ENCODE data around the gene AHCTF1. TPM values are rescaled to one million over a fixed set of nuclear protein-coding genes. Genes with fewer than 3 reads are reported as not detected.

Gene AHCTF1
- total RNA-seq, 4 donors from 2014 or later: 32.2 to 106 (median 38.2) TPM

DNA sequence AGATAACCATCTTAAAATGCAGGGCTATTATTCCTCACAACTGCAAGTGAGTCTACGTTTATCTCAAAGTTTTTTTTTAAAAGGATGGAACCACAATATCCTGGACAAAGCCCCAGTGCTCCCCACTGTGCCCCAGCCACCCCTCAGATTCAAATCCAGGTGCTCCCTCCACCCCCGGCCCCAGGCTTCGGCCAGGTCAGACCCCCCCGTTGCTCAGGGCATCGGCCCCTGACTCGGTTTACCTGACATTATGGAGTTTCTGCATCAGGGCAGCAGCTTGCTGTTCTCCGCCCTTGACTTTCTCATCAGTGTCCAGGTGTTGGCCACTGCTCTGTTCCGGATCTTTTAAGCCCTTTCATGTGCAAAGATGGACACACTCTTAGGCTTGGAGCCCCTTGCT lies 134.6 kb downstream of the AHCTF1 start:
- 89% methylated on average over 8 of the region's 8 CpGs for WGBS
- TF ChIP-seq EP300 (IDR thresholded peaks at IDR 0.05) (no peak), POLR2AphosphoS5 (IDR thresholded peaks at IDR 0.05) (no peak), POLR2A (IDR thresholded peaks at IDR 0.05) (no peak)
- TF ChIP-seq, protein P1, sequence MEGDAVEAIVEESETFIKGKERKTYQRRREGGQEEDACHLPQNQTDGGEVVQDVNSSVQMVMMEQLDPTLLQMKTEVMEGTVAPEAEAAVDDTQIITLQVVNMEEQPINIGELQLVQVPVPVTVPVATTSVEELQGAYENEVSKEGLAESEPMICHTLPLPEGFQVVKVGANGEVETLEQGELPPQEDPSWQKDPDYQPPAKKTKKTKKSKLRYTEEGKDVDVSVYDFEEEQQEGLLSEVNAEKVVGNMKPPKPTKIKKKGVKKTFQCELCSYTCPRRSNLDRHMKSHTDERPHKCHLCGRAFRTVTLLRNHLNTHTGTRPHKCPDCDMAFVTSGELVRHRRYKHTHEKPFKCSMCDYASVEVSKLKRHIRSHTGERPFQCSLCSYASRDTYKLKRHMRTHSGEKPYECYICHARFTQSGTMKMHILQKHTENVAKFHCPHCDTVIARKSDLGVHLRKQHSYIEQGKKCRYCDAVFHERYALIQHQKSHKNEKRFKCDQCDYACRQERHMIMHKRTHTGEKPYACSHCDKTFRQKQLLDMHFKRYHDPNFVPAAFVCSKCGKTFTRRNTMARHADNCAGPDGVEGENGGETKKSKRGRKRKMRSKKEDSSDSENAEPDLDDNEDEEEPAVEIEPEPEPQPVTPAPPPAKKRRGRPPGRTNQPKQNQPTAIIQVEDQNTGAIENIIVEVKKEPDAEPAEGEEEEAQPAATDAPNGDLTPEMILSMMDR (IDR thresholded peaks at IDR 0.05): no peak
- Histone ChIP-seq H3K36me3 (no peaks in the 10 kb centered on the region), H3K27me3 (no peaks in the 10 kb centered on the region), H3K4me3 (no peak overlapping the region), H3K9me3 (no peaks in the 10 kb centered on the region), H3K4me1 (peaks cover 23% of the 10 kb centered on the region), H3K27ac (no peak overlapping the region)
- peak in 1 of 2 donors; percentile 72 for DNase-seq (ENCODE audit: low spot score in 2 of 2)

DNA sequence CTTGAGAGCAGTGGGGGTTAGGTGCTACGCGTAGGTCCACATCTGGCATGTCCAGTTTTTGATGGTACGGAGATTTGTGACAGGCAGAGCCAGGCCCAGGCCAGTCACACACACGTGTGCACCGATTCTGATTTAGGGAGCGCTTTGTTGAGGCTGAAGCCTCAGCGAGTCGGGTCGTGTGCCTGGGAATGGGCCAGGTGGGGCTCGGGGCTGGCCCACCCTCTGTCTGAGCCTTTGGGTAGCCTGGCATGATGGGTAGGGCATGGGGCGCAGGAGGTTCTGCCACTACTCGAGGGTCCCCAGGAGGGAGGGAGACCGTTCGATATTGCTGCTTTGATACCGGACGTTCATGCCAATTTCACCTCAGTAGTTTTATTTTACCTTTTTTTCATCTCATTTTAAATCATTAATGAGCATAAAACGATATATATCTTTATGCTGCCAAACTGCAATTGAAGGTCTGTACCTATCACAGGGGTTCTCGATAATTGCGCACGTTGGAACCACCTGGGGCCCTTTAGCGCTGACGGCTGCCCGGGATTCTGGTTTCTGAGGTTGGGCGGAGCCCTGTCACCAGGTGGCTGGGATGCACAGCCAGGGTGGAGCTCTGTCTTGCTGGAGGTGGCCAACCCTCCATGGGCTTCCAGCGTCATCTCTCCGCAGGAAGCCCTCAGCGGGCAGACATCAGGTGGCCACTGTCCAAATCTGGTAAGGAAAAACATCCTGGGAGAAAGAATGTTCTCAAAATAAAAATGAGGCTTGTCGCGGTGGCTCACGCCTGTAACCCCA lies 135.6 kb downstream of the AHCTF1 start:
- H3K4me3 ChIP-seq: no peak overlapping the region
- TF ChIP-seq POLR2A (IDR thresholded peaks at IDR 0.05) (no peak), EP300 (IDR thresholded peaks at IDR 0.05) (no peak), POLR2AphosphoS5 (IDR thresholded peaks at IDR 0.05) (no peak)
- TF ChIP-seq, protein P1 (IDR thresholded peaks at IDR 0.05): no peak
- peak in 1 of 2 donors; percentile 72 for DNase-seq (ENCODE audit: low spot score in 2 of 2)
- 62% methylated on average over 22 of the region's 30 CpGs for WGBS
- H3K36me3 ChIP-seq: no peaks in the 10 kb centered on the region
- H3K9me3 ChIP-seq: no peaks in the 10 kb centered on the region
- no peak overlapping the region for H3K27ac ChIP-seq
- peaks cover 23% of the 10 kb centered on the region for H3K4me1 ChIP-seq
- no peaks in the 10 kb centered on the region for H3K27me3 ChIP-seq

- WGBS: 38% methylated on average over 23 of the region's 27 CpGs
- DNase-seq (ENCODE audit: low spot score in 2 of 2): peak in 1 of 2 donors; percentile 74
These were observed 136.7 kb downstream of the AHCTF1 start for GRCh38 chr1:246794828-246795671.

DNA sequence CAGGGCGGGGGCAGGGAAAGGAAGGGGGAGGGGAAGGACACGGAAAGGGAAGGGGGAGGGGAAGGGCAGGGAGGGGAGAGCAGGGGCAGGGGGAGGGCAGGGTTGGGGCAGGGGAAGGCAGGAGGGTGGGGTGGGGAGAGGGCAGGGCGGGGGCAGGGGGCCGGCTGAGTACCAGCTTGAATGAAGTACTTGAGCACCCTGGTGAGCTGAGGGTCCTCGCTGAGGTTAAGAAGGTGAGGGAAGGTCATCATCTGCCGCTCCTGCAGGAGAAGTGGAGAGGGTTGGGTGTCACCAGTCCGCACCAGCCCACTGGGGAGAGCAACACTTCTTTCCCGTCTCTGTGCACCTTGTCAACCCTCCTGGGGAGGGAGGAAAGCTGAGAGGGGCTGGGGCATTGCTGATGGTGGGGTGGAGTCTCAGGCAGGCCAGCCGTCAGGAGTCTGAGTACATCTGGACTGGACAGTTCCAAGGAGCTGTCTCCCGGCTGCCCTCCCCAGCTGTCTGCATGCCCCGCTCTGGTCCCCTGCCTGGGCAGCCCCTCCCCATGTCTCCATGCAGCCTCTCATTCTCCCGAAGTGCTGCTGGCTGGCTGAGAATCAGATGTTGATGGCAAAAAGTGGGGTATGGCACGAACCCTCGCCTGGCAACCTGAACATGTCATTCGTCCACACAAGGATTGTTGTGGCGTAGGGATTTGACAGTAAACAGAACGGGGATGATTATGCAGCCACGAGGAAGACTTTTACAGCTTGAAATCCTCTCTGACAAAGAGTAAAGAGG lies 137.5 kb downstream of the AHCTF1 start:
- TF ChIP-seq POLR2A (IDR thresholded peaks at IDR 0.05) (no peak), POLR2AphosphoS5 (IDR thresholded peaks at IDR 0.05) (no peak), EP300 (IDR thresholded peaks at IDR 0.05) (no peak)
- TF ChIP-seq, protein P1 (IDR thresholded peaks at IDR 0.05): no peak
- WGBS: 39% methylated on average over 15 of the region's 18 CpGs
- peak in 1 of 2 donors; percentile 78 for DNase-seq (ENCODE audit: low spot score in 2 of 2)
- no peak overlapping the region for H3K4me3 ChIP-seq
- peaks cover 8% of the 10 kb centered on the region for H3K27me3 ChIP-seq
- H3K9me3 ChIP-seq: no peaks in the 10 kb centered on the region
- no peaks in the 10 kb centered on the region for H3K36me3 ChIP-seq
- H3K27ac ChIP-seq: no peak overlapping the region
- peaks cover 24% of the 10 kb centered on the region for H3K4me1 ChIP-seq

More at GRCh38 chr1:246794828-246795671, 136.7 kb downstream of the AHCTF1 start:
- H3K9me3 ChIP-seq: no peaks in the 10 kb centered on the region
- H3K4me1 ChIP-seq: peaks cover 23% of the 10 kb centered on the region
- no peak overlapping the region for H3K27ac ChIP-seq
- no peaks in the 10 kb centered on the region for H3K36me3 ChIP-seq
- peaks cover under 1% of the 10 kb centered on the region for H3K27me3 ChIP-seq
- H3K4me3 ChIP-seq: no peak overlapping the region
- TF ChIP-seq POLR2A (IDR thresholded peaks at IDR 0.05) (no peak), POLR2AphosphoS5 (IDR thresholded peaks at IDR 0.05) (no peak), EP300 (IDR thresholded peaks at IDR 0.05) (no peak)
- TF ChIP-seq, protein P1 (IDR thresholded peaks at IDR 0.05): no peak

Measured in suprapubic skin (tissue), 4 donors.